H1 (cell line): ENCODE measurements around the gene SMIM31.

Source experiments
- CREB1 ChIP-seq: IDR thresholded peaks from 2 replicates; pipeline ENCODE4 v1.6.1; 2012; ENCODE audit warnings: inconsistent platforms
- CTCF ChIP-seq, 3 experiments: IDR thresholded peaks; 1 replicate in 2 of 3; 2 replicates in 1 of 3; pipeline versions ENCODE4 v1.5.1 to v1.6.1; 2011; ENCODE audit warnings: low read length in 3 of 3, mild to moderate bottlenecking in 3 of 3, inconsistent platforms in 2 of 3, low read depth in 1 of 3, moderate library complexity in 1 of 3; ENCODE audit not compliant: insufficient read depth in 1 of 3; ENCODE audit errors: control extremely low read depth in 1 of 3
- E2F6 ChIP-seq: IDR thresholded peaks from 2 replicates; pipeline ENCODE4 v1.6.1; 2012; ENCODE audit warnings: inconsistent platforms
- EZH2 ChIP-seq: fragments of 200-600 bp; sonication (generic); IDR thresholded peaks from 2 replicates; pipeline ENCODE4 v1.7.1; 2012; ENCODE audit warnings: low read depth, mild to moderate bottlenecking, moderate library complexity, low read length, inconsistent platforms; ENCODE audit not compliant: severe bottlenecking
- KDM1A ChIP-seq: fragments of 200-600, 300-600 bp; sonication (generic); IDR thresholded peaks from 2 replicates; pipeline ENCODE4 v1.7.1; 2016; ENCODE audit warnings: mild to moderate bottlenecking, low read length, borderline replicate concordance
- RAD21 ChIP-seq, 2 experiments: IDR thresholded peaks in 1 of 2; conservative IDR thresholded peaks in 1 of 2; 2 replicates each; pipeline ENCODE4 v1.6.1; 2011; ENCODE audit warnings: low read depth in 2 of 2, low read length in 2 of 2, improper control_type of control experiment in 1 of 2, inconsistent platforms in 1 of 2, mild to moderate bottlenecking in 1 of 2, moderate library complexity in 1 of 2
- RFX5 ChIP-seq: IDR thresholded peaks from 2 replicates; pipeline ENCODE4 v1.6.1; 2011; ENCODE audit warnings: low read depth, low read length, improper control_type of control experiment, borderline replicate concordance
- RNF2 ChIP-seq: fragments of 200-900, 300-1000 bp; sonication (generic); IDR thresholded peaks from 2 replicates; pipeline ENCODE4 v1.7.1; 2016; ENCODE audit warnings: borderline replicate concordance, low read depth, mild to moderate bottlenecking, antibody characterized with exemption, low read length; ENCODE audit not compliant: poor library complexity, severe bottlenecking; ENCODE audit errors: missing control alignments
- TAF1 ChIP-seq: IDR thresholded peaks from 2 replicates; pipeline ENCODE4 v1.6.1; 2011; ENCODE audit warnings: mild to moderate bottlenecking, low read depth, low read length
- YY1 ChIP-seq: IDR thresholded peaks from 2 replicates; pipeline ENCODE4 v1.6.1; 2011; ENCODE audit warnings: low read depth, mild to moderate bottlenecking, low read length
- TF ChIP-seq, protein P1 (sequence below): IDR thresholded peaks from 2 replicates; pipeline ENCODE4 v1.6.1; 2012; ENCODE audit warnings: inconsistent platforms

DNA sequence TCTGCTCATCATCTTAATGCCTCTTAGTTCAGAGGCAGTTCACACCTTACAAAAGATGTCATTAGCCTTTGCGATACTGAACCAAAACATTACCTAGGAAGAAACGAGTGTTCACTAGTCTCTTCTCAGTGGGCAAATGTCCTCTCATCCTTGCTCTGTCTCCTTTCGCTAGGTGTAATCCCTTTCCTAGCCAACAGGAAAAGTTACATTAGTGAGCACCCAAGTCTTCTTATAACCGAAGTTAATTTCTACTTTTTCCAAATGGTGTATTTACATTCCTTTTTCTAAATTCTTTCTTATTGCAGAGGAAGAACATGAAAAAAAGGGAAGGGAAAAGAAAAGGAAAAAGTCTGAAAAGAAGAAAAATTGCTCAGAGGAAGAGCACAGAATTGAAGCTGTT lies 46.9 kb downstream of the SMIM31 start:
- TF ChIP-seq, protein P1, sequence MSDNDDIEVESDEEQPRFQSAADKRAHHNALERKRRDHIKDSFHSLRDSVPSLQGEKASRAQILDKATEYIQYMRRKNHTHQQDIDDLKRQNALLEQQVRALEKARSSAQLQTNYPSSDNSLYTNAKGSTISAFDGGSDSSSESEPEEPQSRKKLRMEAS: no peak
- TF ChIP-seq RAD21 (IDR thresholded peaks at IDR 0.05 in 1 of 2, conservative IDR thresholded peaks at IDR 0.05 in 1 of 2; ENCODE audit: low read depth in 2 of 2, low read length in 2 of 2): no peak
- no peak for TF ChIP-seq E2F6
- TF ChIP-seq EZH2: no peak
- no peak for TF ChIP-seq CTCF (IDR thresholded peaks at IDR 0.05; ENCODE audit: control extremely low read depth in 1 of 3, insufficient read depth in 1 of 3, low read depth in 1 of 3, low read length in 3 of 3)
- TF ChIP-seq YY1: no peak
- no peak for TF ChIP-seq RNF2
- no peak for TF ChIP-seq KDM1A
- TF ChIP-seq TAF1: no peak
- no peak for TF ChIP-seq CREB1
- TF ChIP-seq RFX5: no peak
